PC-3 (cell line): ENCODE data around the gene CRIP2.

Experiments used
- CTCF ChIP-seq: fragments of 300-600 bp; sonication (generic); conservative IDR thresholded peaks from 2 replicates; pipeline ENCODE4 v1.5.1; 2017; ENCODE audit warnings: antibody characterized with exemption, low read depth, mild to moderate bottlenecking, low read length
- EZH2 ChIP-seq: fragments of 300-600 bp; sonication (generic); IDR thresholded peaks from one replicate; pipeline ENCODE4 v1.6.1; 2017; ENCODE audit warnings: antibody characterized with exemption, mild to moderate bottlenecking, low read length; ENCODE audit not compliant: unreplicated experiment

- TF ChIP-seq CTCF (no peak), EZH2 (no peak)
Observed at GRCh38 chr14:105496831-105497591, 22.4 kb downstream of the CRIP2 start.
